ENCODE data around the gene STARD10. TPM values are rescaled to one million over a fixed set of nuclear protein-coding genes. Genes with fewer than 3 reads are reported as not detected.

STARD10 gene
- total and polyA plus RNA-seq, 2 donors (not counting 3 experiments of a cell fraction or from before 2014, with no cell fraction given): 16.1 to 22.5 TPM

- CTCF ChIA-PET: interaction anchor here (0.6 to 3.7 kb wide), 5 partner anchors 10 to 51 kb away, joined by 3 to 15 read pairs (median 3); partner anchors contain the start of gene STARD10
- Histone ChIP-seq H4K20me1 (replicated peaks; ENCODE audit: control insufficient read depth, extremely low read depth, insufficient read depth, low read length) (no peaks in the 10 kb centered on the region), H3K9me1 (replicated peaks; ENCODE audit: control insufficient read depth, extremely low read depth, insufficient read depth, low read length) (no peaks in the 10 kb centered on the region), H3K9me3 (replicated peaks; ENCODE audit: control insufficient read depth, insufficient read depth, low read length) (no peaks in the 10 kb centered on the region), H3K4me1 (ENCODE audit: control insufficient read depth, extremely low read depth, insufficient read depth, low read length) (peaks cover 3% of the 10 kb centered on the region), H3K4me3 (replicated peaks in 1 of 3; ENCODE audit: insufficient read depth in 1 of 3, low read depth in 1 of 3, low read length in 3 of 3) (no peak overlapping the region), H2AFZ (ENCODE audit: low read depth, low read length) (no peak overlapping the region), H3K36me3 (ENCODE audit: control insufficient read depth in 2 of 2, extremely low read depth in 1 of 2, insufficient read depth in 2 of 2, low read length in 2 of 2) (no peaks in the 10 kb centered on the region), H3K27ac (ENCODE audit: insufficient read depth, low read depth, low read length) (no peak overlapping the region), H3K79me2 (ENCODE audit: control insufficient read depth, insufficient read depth, low read length) (no peaks in the 10 kb centered on the region), H3K9ac (replicated peaks; ENCODE audit: extremely low read depth, insufficient read depth, low read length) (no peak overlapping the region), H3K4me2 (ENCODE audit: insufficient read depth, low read length) (no peak overlapping the region), H3K27me3 (ENCODE audit: control insufficient read depth in 2 of 2, insufficient read depth in 2 of 2, low read length in 2 of 2) (no peaks in the 10 kb centered on the region)
- TF ChIP-seq FOS (IDR thresholded peaks at IDR 0.05; ENCODE audit: borderline replicate concordance, insufficient read depth, low read length) (no peak), MAX (IDR thresholded peaks at IDR 0.05; ENCODE audit: insufficient read depth, insufficient read length) (no peak), EZH2 (IDR thresholded peaks at IDR 0.05; ENCODE audit: borderline replicate concordance, low read depth, low read length, severe bottlenecking) (no peak), JUN (IDR thresholded peaks at IDR 0.05; ENCODE audit: borderline replicate concordance, insufficient read depth, insufficient read length, low read depth) (no peak), POLR2A (IDR thresholded peaks at IDR 0.05; ENCODE audit: low read depth, low read length) (no peak), GATA2 (IDR thresholded peaks at IDR 0.05; ENCODE audit: insufficient read depth, insufficient read length, low read depth, low read length) (no peak), MYC (IDR thresholded peaks at IDR 0.05; ENCODE audit: low read depth, low read length) (no peak), POLR2AphosphoS5 (IDR thresholded peaks at IDR 0.05; ENCODE audit: insufficient read depth, low read depth, low read length) (no peak), CTCF (IDR thresholded peaks at IDR 0.05; ENCODE audit: extremely low read depth in 1 of 2, insufficient read depth in 1 of 2, low read depth in 1 of 2, low read length in 2 of 2) (no peak)
- POLR2A ChIA-PET: no interaction called here
- FAIRE-seq (no peak), DNase-seq (ENCODE audit: low read depth, low spot score) (no peak)
- dilution Hi-C loops (cut with MboI; ENCODE audit: extremely low pct_ligation_motif_present, low sequenced_read_pairs): no loop called here
- intact Hi-C loops (cut with micrococcal nuclease): no loop called here
- no TSS peak for BruUV-seq (replicated peaks)
These were observed 17.6 kb downstream of the STARD10 start for GRCh38 chr11:72776117-72776843.
